Activated CD4-positive, alpha-beta T cell treated with anti-CD3 and anti-CD28 coated beads for 4 hours (primary cell): ENCODE data around the gene HACD4.
"Not testable (repeated sequence)": the region's sequence is repeated elsewhere in the genome, so short reads cannot be mapped to it uniquely, and the experiment has no call there.

Source experiments
- DNase-seq, 2 donors: peaks; one replicate each; pipeline ENCODE4 v3.0.0-alpha.2; 2020

HACD4 gene

DNA sequence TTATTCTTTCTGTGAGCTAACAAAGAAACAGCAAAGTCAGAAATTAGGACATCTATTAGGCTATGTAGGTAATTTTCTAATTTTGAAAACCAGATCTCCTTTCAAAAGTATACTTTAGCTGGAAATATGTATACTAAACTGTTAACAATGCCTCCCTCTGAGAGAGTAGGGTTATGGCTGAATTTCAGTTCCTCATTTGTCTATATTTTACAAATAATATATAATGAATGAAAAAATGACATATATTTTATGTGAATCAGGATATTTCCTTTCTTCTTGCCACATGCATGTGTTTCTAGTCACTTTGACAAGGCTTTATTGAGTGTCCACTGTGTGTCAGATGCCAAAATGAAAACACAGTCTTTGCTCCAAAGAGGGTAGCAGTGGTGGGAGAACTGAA is 15.4 kb downstream of the HACD4 start:
- no peak for DNase-seq

- no peak for DNase-seq
These were observed 16.2 kb downstream of the HACD4 start for GRCh38 chr9:21015129-21015815.

- no peak for DNase-seq
These were observed 29.4 kb downstream of the HACD4 start for GRCh38 chr9:21002040-21002439.

DNA sequence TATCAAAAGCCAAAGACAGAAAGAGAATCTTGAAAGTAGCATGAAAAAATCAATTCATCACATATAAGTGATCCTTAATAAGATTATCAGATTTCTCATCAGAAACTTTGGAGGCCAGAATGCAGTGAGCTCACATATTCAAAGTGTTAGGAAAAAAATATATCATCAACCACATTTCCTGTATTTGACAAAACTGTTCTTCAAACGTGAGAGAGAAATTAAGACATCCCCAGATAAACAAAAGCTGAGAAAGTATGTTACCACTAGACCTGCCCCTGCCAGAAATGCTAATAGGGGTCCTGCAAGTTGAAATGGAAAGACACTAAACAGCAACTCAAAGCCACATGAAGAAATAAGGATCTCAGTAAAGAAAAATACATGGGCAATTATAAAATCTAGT is 29.9 kb downstream of the HACD4 start:
- no peak for DNase-seq

GRCh38 chr9:20997503-20998076 is 33.9 kb downstream of the HACD4 start:
- DNase-seq: no peak

- no peak for DNase-seq
These were observed 34.6 kb downstream of the HACD4 start for GRCh38 chr9:20996809-20997208.

DNA sequence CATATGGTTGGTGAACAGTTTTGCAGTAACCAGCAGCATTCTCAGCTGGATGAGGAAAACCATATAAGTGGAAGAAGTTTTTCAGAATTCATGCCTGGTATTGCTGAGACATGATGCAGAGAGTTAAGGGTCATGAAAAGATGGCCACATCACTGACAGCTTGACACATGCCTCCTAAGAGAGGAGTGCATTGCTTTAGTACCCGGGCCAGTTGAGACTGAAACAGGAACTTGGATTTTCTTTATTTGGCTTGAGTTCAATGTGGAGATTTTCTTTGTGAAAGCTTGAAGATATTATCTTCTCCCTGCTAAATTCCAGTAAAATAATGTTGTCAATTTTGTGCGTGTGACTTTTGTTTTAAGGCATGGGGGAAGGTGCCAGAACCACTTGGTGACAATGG is 35.8 kb downstream of the HACD4 start:
- no peak for DNase-seq

DNA sequence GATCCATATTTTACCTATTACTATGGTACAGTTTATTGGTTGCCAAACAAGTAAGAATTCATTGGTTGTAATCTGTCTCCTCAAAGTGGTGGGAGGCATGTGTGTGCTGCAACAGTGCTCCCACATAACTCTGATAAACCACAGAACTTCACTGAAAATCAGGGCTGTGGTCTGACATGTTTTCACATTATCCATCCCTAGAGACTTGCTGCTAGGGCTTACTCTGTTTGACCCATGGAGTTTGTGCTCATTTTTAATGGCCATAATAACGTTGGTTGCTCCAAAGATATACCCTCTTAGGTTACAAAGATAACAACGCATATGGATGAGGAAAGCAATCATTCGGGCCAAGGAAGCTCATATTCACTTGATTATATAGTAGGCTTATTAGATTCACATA is 37.0 kb downstream of the HACD4 start:
- DNase-seq: no peak

- DNase-seq: no peak
These were observed 40.6 kb downstream of the HACD4 start for GRCh38 chr9:20990867-20991266.

GRCh38 chr9:20989923-20990341 is 41.5 kb downstream of the HACD4 start:
- DNase-seq: no peak

GRCh38 chr9:20988671-20989315 is 42.6 kb downstream of the HACD4 start:
- no peak for DNase-seq

GRCh38 chr9:20988061-20988460 is 43.4 kb downstream of the HACD4 start:
- DNase-seq: no peak

DNA sequence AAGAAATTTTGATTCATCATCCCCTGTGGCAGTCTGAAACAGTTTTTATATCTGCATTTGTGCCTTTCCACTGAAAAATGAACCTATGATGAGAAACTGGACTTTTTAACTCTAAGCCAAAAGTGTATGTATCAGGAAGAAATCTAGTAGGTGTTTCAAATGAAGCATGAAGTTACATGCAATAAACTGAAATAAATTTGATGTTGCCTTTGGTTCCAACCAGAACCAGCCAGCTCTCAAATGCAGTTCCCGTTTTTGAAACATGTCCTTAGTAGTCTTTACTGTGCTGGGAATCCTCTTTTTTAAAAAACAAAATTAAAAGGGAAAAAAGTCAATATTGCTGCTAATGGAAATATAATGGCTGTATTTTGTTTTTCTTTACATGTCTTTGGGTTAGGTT is 43.9 kb downstream of the HACD4 start:
- DNase-seq: no peak

GRCh38 chr9:20985851-20986600 is 45.4 kb downstream of the HACD4 start:
- DNase-seq: no peak

DNA sequence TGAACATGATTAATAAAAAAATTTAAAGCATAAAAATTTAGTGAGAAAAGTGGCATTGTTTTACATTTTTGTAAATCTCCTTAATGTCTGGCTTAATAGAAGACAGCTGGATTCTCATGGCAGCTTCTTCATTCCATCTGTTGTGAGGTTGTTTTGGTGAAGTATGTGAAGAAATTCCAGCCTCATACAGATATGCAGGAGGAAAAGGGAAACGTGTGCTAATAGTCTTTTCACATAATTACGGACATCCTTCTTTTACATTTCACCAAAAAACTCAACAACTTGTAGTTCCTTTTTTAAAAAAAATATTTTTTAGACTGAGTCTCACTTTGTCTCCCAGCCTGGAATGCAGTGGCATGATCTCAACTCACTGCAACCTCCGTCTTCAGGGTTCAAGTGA is 46.9 kb downstream of the HACD4 start:
- no peak for DNase-seq

DNA sequence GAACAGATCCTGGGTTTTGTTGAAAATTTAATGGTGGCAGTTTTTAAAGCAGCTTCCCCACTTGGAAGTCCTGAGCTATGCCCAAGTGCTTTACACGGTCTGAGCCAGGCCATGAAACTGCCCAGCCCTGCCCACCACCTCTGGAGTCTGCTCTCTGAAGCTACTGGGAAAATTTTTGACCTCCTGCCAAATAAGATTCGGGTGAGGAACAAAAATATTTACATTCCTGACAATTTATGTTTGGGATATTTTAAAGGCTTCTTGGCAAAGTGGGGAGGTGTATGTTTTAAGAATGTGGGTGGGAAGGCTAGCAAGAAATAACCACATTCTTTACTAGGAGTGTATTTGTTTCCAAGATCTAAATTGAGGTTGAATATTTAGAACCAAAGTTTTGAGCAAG is 50.0 kb downstream of the HACD4 start:
- DNase-seq: no peak

- no peak for DNase-seq
These were observed 50.5 kb downstream of the HACD4 start for GRCh38 chr9:20980832-20981455.

DNA sequence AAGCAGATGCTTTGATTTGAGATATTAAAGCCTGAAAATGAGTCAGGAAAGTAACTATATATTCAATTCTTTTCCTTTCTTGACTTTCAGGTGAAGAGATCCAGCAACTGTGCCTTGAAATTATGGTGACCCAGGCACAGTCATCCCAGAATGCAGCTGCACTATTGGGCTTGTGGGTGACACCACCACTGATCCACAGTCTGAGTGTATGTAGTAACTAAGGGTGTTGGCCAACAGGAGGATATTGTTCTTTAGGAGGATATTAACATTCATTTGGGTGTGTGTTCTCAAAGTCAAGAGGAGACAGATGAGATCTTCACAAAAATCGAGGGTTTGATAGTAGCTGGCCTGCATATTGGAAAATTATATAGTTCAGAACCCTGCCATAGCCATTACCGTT is 53.2 kb downstream of the HACD4 start:
- DNase-seq: no peak

DNA sequence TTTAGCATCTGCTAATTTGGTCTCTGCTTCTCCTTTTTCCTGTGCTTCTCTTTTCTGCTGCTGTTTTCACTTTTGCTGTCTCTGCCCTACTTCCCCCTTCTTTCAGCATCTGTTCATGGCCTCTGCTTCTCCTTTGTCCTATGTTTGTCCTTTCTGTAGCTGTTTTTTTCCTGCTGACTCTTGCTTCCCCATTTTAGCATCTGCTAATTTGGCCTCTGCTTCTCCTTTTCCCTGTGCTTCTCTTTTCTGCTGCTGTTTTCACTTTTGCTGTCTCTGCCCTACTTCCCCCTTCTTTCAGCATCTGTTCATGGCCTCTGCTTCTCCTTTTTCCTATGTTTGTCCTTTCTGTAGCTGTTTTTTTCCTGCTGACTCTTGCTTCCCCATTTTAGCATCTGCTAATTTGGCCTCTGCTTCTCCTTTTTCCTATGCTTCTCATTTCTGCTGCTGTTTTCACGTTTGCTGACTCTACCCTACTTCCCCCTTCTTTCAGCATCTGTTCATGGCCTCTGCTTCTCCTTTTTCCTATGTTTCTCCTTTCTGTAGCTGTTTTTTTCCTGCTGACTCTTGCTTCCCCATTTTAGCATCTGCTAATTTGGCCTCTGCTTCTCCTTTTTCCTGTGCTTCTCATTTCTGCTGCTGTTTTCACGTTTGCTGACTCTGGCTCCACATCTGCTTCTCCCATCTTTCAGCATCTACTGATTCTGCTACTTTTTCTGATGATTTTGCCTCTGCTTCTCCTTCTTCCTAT is 57.1 kb downstream of the HACD4 start:
- DNase-seq: not testable (repeated sequence)

- DNase-seq: not testable (repeated sequence)
These were observed 58.0 kb downstream of the HACD4 start for GRCh38 chr9:20973246-20973947.

- DNase-seq: no peak
These were observed 58.8 kb downstream of the HACD4 start for GRCh38 chr9:20972684-20973083.
